HCT116 (cell line): ENCODE results near the gene ADAM30. TPM values are rescaled to one million over a fixed set of nuclear protein-coding genes. Genes with fewer than 3 reads are reported as not detected.

Experiments
- ATAC-seq: fragments of 200-7000 bp; cut with Tn5 transposase; 2 replicates; pipeline ENCODE4 v1.9.1; 2020; ENCODE audit warnings: mild to moderate bottlenecking, moderate library complexity
- BruUV-seq: library from RNA; stranded (reverse); fragments of 400-500 nt; replicated peaks from 2 replicates; lab custom pipeline; 2021; lab: Mats Ljungman, UMichigan
- CTCF ChIA-PET: fragments of 300-600 bp; sonication (Branson Sonifier 250); formaldehyde crosslinking; loops from one replicate; lab custom pipeline; 2021; ENCODE audit warnings: antibody characterized with exemption; lab: Charles Lee
- POLR2A ChIA-PET: fragments of 300-600, 350-600 bp; sonication (Branson Sonifier 250); formaldehyde crosslinking; loops from one replicate; lab custom pipeline; 2021; ENCODE audit warnings: antibody characterized with exemption; lab: Charles Lee
- RAD21 ChIA-PET, 2 experiments: fragments of 300-600 bp; sonication (Branson Sonifier 250); formaldehyde crosslinking; loops; one replicate each; lab custom pipeline; 2023; ENCODE audit warnings: low total read pairs in 2 of 2; ENCODE audit not compliant: uncharacterized antibody in 2 of 2, unreplicated experiment in 2 of 2, low non-redundant PET in 1 of 2; lab: Charles Lee
- DNase-seq: peaks from one replicate; pipeline ENCODE4 v3.0.0-alpha.2; 2010; ENCODE audit warnings: low read depth, low spot score
- H2AFZ ChIP-seq: fragments of 200-600 bp; shearing (Covaris generic), sonication (generic); 2 replicates; pipeline ENCODE4 v1.6.1; 2017; ENCODE audit warnings: low read depth, mixed run types, mixed read lengths, antibody characterized with exemption, low read length; ENCODE audit not compliant: poor library complexity, severe bottlenecking
- H3K27ac ChIP-seq: 2 replicates; pipeline ENCODE4 v1.5.1; 2012; ENCODE audit warnings: low read depth, low read length
- H3K27me3 ChIP-seq: fragments of 200-600 bp; sonication (generic); 2 replicates; pipeline ENCODE4 v1.6.1; 2016; ENCODE audit warnings: mixed run types, low read length, mixed read lengths; ENCODE audit not compliant: insufficient read depth
- H3K36me3 ChIP-seq, 2 experiments: fragments of 200-500 bp in 1 of 2; fragments of 200-600 bp in 1 of 2; sonication (Bioruptor generic) in 1 of 2; sonication (generic) in 1 of 2; 2 replicates each; pipeline versions ENCODE4 v1.5.1 to v1.6.1; 2014 to 2016; ENCODE audit warnings: low read length in 2 of 2, inconsistent platforms in 1 of 2, mixed read lengths in 1 of 2, mixed run types in 1 of 2; ENCODE audit not compliant: insufficient read depth in 2 of 2, control insufficient read depth in 1 of 2
- H3K4me1 ChIP-seq, 2 experiments: fragments of 200-600 bp in 1 of 2; sonication (generic) in 1 of 2; 2 replicates each; pipeline versions ENCODE4 v1.5.1 to v1.6.1; 2012 to 2017; ENCODE audit warnings: low read length in 2 of 2, inconsistent platforms in 1 of 2, mild to moderate bottlenecking in 1 of 2, mixed read lengths in 1 of 2, mixed run types in 1 of 2, moderate library complexity in 1 of 2; ENCODE audit not compliant: insufficient read depth in 2 of 2, control insufficient read depth in 1 of 2
- H3K4me2 ChIP-seq: fragments of 200-600 bp; sonication (generic); 2 replicates; pipeline ENCODE4 v1.6.1; 2017; ENCODE audit warnings: mixed run types, low read length, mixed read lengths
- H3K4me3 ChIP-seq, 2 experiments: fragments of 200-600 bp in 1 of 2; sonication (generic) in 1 of 2; replicated peaks in 1 of 2; 2 replicates each; pipeline ENCODE4 v1.5.1; 2011 to 2016; ENCODE audit warnings: low read length in 2 of 2, control low read depth in 1 of 2, low read depth in 1 of 2, mild to moderate bottlenecking in 1 of 2, mixed read lengths in 1 of 2, mixed run types in 1 of 2
- H3K79me2 ChIP-seq: fragments of 200-600 bp; sonication (generic); 2 replicates; pipeline ENCODE4 v1.6.1; 2017; ENCODE audit warnings: mild to moderate bottlenecking, mixed run types, low read length, moderate library complexity, mixed read lengths; ENCODE audit not compliant: insufficient read depth
- H3K9ac ChIP-seq: fragments of 200-600 bp; sonication (generic); 2 replicates; pipeline ENCODE4 v1.6.1; 2016; ENCODE audit warnings: low read length, mixed read lengths
- H3K9me2 ChIP-seq: fragments of 200-600 bp; sonication (generic), shearing (Covaris generic); 2 replicates; pipeline ENCODE4 v1.6.1; 2017; ENCODE audit warnings: mixed run types, mild to moderate bottlenecking, moderate library complexity; ENCODE audit not compliant: insufficient read depth
- H3K9me3 ChIP-seq, 2 experiments: fragments of 200-500 bp in 1 of 2; fragments of 200-600 bp in 1 of 2; sonication (Bioruptor generic) in 1 of 2; sonication (generic) in 1 of 2; 2 replicates each; pipeline ENCODE4 v1.6.1; 2014 to 2017; ENCODE audit warnings: low read length in 2 of 2, mixed read lengths in 2 of 2, inconsistent platforms in 1 of 2, low read depth in 1 of 2, mild to moderate bottlenecking in 1 of 2, mixed run types in 1 of 2, moderate library complexity in 1 of 2; ENCODE audit not compliant: control insufficient read depth in 1 of 2, insufficient read depth in 1 of 2
- H4K20me1 ChIP-seq: fragments of 200-600 bp; sonication (generic), shearing (Covaris generic); 2 replicates; pipeline ENCODE4 v1.6.1; 2017; ENCODE audit warnings: mixed run types, mild to moderate bottlenecking, moderate library complexity; ENCODE audit not compliant: insufficient read depth
- CTCF ChIP-seq, 3 experiments: fragments of 200-600 bp in 1 of 3; sonication (generic) in 1 of 3; IDR thresholded peaks in 2 of 3; conservative IDR thresholded peaks in 1 of 3; 2 replicates each; pipeline ENCODE4 v1.5.1; 2012 to 2017; ENCODE audit warnings: low read depth in 2 of 3, low read length in 2 of 3, antibody characterized with exemption in 1 of 3, borderline replicate concordance in 1 of 3, control low read depth in 1 of 3, mild to moderate bottlenecking in 1 of 3, mixed read lengths in 1 of 3, mixed run types in 1 of 3, moderate library complexity in 1 of 3; ENCODE audit not compliant: insufficient read depth in 1 of 3
- EGR1 ChIP-seq: IDR thresholded peaks from 2 replicates; pipeline ENCODE4 v1.6.1; 2012; ENCODE audit warnings: low read depth
- JUND ChIP-seq: IDR thresholded peaks from 2 replicates; pipeline ENCODE4 v1.6.1; 2012
- POLR2A ChIP-seq: IDR thresholded peaks from 2 replicates; pipeline ENCODE4 v1.7.0; 2011; ENCODE audit warnings: borderline replicate concordance; ENCODE audit not compliant: insufficient read depth, insufficient read length; ENCODE audit errors: extremely low read depth
- SIN3A ChIP-seq: IDR thresholded peaks from 2 replicates; pipeline ENCODE4 v1.6.1; 2012; ENCODE audit warnings: low read depth
- SP1 ChIP-seq: IDR thresholded peaks from 2 replicates; pipeline ENCODE4 v1.6.1; 2012; ENCODE audit warnings: low read depth
- YY1 ChIP-seq: IDR thresholded peaks from 2 replicates; pipeline ENCODE4 v1.6.1; 2011; ENCODE audit warnings: low read length, low read depth, moderate library complexity, mild to moderate bottlenecking; ENCODE audit not compliant: insufficient replicate concordance; ENCODE audit errors: extremely low read depth
- ZBTB33 ChIP-seq: IDR thresholded peaks from 2 replicates; pipeline ENCODE4 v1.6.1; 2011; ENCODE audit warnings: mild to moderate bottlenecking, low read length, moderate library complexity; ENCODE audit not compliant: insufficient replicate concordance; ENCODE audit errors: extremely low read depth
- ZFX ChIP-seq: fragments of 450-650 bp; IDR thresholded peaks from 2 replicates; pipeline ENCODE4 v1.6.1; 2017
- ZNF274 ChIP-seq: fragments of 200-500 bp; sonication (Bioruptor generic); IDR thresholded peaks from 2 replicates; pipeline ENCODE4 v1.6.1; 2014; ENCODE audit warnings: mild to moderate bottlenecking, low read depth, low read length, inconsistent platforms
- intact Hi-C: fragments of 100-400 bp; cut with micrococcal nuclease; formaldehyde crosslinking; loops from 2 replicates; pipeline ENCODE4 v1.10.0; 2022
- total RNA-seq: library from RNA; stranded (reverse); gene quantifications from one replicate; pipeline ENCODE4 v1.2.1, GENCODE V29; 2021; ENCODE audit not compliant: unreplicated experiment

The ADAM30 gene
- total RNA-seq, 1 experiment from 2014 or later, result not detected

DNA sequence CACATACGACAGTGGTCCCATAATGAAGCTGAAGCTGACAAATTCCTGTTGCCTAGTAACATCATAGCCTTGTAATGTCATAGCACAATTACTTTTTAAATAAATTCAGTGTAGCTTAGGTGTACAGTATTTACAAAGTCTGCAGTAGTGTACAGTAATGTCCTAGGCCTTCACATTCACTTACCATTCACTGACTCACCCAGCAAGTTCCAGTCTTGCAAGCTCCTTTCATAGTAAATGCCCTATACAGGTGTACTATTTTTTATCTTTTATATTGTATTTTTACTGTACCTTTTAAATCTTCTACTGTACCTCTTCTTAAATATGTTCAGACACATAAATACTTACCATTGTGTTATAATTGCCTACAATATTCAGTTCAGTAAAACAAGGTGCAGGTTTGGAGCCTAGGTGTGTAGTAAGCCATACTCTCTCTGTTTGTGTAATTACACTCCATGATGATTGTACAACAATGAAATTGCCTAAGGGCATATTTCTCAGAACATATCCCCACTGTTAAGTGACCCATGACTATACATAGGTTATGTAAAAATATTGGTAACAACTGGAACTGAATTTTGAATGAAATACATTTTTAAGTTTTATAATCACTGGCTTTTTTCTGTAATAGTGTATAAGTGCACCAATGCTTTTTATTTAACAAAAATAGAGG, 33.5 kb upstream of the ADAM30 start:
- H3K27me3 ChIP-seq, result no peaks in the 10 kb centered on the region
- no peak overlapping the region for H3K9ac ChIP-seq
- H3K9me2 ChIP-seq, result no peaks in the 10 kb centered on the region
- no peak overlapping the region for H3K4me2 ChIP-seq
- BruUV-seq, result no TSS peak
- no peaks in the 10 kb centered on the region for H4K20me1 ChIP-seq
- no peak overlapping the region for H3K27ac ChIP-seq
- RAD21 ChIA-PET, result no interaction called here
- no peak for ATAC-seq
- no peaks in the 10 kb centered on the region for H3K4me1 ChIP-seq
- H3K9me3 ChIP-seq, result peaks cover 0 to 10% of the 10 kb centered on the region in 2 experiments; a peak in 1 of 4 replicates
- POLR2A ChIA-PET, result no interaction called here
- no peak overlapping the region for H2AFZ ChIP-seq
- TF ChIP-seq JUND (no peak), ZFX (no peak), CTCF (IDR thresholded peaks at IDR 0.05 in 2 of 3, conservative IDR thresholded peaks at IDR 0.05 in 1 of 3; ENCODE audit: borderline replicate concordance in 1 of 3, insufficient read depth in 1 of 3, low read depth in 2 of 3, low read length in 2 of 3) (no peak), YY1 (no peak), SP1 (no peak), SIN3A (no peak), EGR1 (no peak), POLR2A (no peak), ZBTB33 (no peak), ZNF274 (no peak)
- H3K4me3 ChIP-seq, result no peak overlapping the region
- no peak for DNase-seq
- peaks cover 8 to 26% of the 10 kb centered on the region in 2 experiments for H3K36me3 ChIP-seq
- CTCF ChIA-PET, result interaction anchor here (1.0 kb wide), 1 partner anchor 20 kb away, joined by 3 read pairs; no protein-coding TSS in a partner anchor
- intact Hi-C loops, result no loop called here
- H3K79me2 ChIP-seq, result no peaks in the 10 kb centered on the region
